Stimulated activated CD8-positive, alpha-beta memory T cell treated with anti-CD3 and anti-CD28 coated beads, Interleukin-4, amount 100 ng/mL, for 1 hour (primary cell): ENCODE results near the gene ABCG1.

Source experiments
- DNase-seq, 2 donors: peaks; one replicate each; pipeline ENCODE4 v3.0.0-alpha.2; 2020; ENCODE audit warnings: low read depth in 2 of 2, low spot score in 1 of 2

Gene ABCG1

DNA sequence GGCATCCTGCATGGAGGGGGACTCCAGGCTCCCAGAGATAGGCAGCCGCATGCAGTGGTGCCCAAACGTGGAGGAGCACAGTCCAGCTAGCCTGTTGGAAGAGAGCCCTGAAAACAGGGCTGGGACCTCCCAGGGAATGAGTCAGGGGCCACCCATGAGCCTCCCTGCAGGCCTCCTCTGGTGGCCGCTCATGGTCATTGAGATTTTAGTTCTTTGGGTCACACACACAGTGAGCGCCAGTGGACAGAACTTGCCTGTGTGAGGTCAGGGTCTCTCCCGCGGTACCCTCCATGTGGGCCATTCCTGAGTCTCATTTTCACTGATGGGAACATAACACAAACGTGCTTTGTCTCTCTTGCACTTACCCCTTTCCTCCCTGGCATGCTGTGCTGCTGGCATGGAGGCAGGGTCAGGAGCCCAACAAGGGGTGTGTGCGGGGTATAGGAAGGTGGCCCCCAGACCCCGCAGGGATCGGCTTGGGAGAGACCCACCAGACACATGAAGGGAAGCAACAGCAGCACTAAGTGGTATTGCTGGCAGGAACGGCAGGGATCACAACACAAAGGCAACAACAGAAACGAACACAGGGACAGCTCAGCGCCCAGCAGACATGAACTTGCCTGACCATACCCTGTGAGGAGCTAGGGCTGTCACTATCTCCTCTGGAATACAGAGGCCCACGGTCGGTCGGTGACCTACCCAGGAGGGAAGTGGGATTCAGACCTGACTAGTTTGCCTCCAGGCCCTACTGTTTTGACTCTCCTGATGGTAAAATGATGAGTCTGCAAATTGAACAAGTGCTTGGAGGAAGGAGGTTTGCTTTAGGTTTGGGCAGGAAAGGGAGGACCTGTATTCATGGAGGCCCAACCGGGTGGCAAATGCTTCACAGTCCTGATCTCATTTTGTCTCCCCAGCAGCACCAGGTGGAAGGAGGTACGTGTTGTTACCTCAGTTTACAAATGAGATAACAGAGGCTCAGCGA lies 31.8 kb downstream of the ABCG1 start:
- DNase-seq: no peak

DNA sequence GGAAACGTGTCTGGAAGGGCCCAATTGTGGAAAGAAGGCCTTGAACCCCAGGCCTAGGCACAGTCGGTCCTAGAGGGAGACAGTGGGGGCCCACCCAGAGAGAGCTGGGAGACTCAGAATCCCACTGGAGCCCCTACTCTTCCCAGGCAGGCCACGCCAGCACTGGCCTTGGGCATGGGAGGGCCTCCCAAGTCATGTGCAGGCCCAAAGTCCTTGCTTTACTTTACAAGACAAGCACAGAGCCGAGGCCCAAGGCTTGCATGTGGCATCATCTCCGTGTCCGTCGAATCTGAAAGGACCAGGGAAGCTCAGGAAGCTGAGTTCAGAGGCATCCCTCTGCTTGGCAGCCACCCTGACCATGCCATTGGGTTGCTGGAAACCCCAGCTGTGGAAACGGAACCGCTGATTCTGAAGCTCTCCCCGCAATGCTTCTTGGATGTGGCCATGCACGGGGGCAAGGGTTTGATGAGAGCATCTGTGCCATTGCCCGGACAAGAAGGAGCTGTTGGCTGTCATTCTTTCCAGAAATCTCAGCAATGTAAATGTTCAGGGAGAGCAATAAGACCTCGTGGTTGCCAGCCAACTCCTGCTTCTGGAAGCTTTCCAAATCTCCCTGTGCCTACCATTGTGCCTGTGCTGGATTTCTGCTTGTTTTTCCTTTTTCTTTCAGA lies 32.8 kb downstream of the ABCG1 start:
- no peak for DNase-seq

DNA sequence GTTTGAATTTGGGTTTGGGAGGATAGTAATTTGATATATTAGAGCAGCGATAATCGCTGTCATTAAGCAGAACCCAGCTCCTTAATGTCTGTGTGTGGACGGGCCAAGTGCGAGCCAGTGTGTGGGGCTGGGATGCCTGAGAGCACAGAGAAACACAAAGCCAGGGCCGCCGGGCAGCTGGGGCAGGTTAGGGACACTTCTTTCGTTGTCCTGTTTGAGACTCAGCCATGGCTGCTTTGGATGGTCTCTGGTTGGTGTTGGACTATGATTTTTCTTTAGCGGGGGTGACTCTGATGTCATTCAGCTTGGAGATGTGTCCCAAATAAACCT lies 33.4 kb downstream of the ABCG1 start:
- no peak for DNase-seq

- no peak for DNase-seq
Observed at GRCh38 chr21:42252778-42253340, 33.9 kb downstream of the ABCG1 start.

DNA sequence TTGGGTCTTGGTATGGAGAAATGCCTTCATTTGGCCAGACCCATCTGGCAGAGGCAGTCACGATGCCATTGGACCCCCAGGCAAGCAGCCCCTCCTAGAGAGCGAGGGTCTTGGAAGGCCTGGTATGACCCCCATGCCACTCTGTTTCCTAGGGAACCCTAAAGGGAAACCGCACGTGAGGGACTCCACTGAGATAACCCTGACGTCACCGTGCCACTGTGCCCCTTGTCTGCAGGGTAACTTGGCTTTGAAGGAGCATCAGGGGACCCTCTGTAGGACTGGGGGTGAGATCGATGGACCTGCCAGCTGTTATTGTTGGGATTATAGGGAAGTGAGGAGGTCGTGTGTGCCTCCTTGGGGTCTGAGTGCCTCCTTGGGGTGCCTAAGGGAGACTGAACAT lies 34.5 kb downstream of the ABCG1 start:
- no peak for DNase-seq

DNA sequence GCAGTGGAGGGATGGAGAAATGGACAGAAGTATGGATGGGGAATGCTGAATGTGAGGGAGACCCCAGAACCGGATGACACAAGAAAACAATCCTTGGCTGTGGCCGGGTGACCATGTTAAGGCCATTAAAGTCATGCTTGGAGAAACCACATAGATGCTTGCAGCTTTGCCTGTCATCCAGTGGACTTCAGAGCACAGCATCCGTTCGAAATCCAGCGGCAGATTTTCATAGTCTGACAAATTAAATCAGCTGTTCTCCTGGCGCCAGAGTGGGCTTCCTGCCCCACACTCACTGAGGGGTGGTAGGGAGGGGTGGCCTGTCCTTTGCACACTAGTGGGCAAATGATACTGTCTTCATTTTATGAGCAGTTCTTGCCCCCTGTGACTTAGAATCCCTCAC lies 35.1 kb downstream of the ABCG1 start:
- no peak for DNase-seq

GRCh38 chr21:42254651-42255601 lies 36.0 kb downstream of the ABCG1 start:
- no peak for DNase-seq

DNA sequence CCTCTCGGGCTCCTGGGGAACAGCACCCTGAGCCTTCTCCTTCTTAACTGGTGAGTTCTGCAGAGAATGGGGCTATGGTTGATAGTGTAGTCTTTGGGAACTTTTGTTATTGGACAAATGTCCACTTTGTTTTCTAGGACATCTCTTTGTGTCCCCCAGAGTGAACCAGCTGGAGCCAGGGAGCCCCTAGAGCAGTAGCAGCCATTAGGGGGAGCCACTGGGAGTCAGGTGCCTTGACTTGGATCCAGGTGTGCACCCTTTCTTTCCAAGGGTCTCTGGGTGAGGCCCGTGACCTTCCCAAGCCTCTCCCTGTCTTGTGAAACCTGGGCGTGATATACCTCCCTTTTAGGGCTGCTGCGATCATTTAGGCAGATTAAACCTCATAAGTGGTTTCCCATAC lies 36.9 kb downstream of the ABCG1 start:
- no peak for DNase-seq

- DNase-seq: no peak
Observed at GRCh38 chr21:42256316-42256715, 37.4 kb downstream of the ABCG1 start.

- DNase-seq: no peak
Observed at GRCh38 chr21:42257091-42257765, 38.3 kb downstream of the ABCG1 start.

- DNase-seq: peak; percentile 63 to 71
Observed at GRCh38 chr21:42258150-42258884, 39.4 kb downstream of the ABCG1 start.

GRCh38 chr21:42258885-42259407 lies 40.0 kb downstream of the ABCG1 start:
- no peak for DNase-seq

DNA sequence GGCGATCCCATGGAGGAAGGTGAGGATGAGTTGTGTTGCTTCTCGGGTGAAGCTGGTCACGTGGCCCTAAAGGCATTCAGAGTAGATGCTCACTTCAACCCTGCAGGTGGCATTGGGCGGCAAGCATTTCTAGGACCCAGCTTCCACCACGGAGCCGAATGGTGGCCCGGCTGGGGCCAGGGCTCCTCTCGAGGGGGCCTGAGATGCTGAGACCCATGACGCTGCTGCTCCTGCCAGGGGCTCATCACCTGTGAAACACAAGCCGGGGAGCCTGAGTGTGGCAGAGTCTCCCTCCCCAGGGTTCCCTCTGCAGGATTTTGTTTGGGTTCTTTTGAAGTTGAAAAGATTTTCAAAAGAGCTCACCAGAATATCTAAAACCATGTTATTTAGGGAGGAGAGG lies 41.2 kb downstream of the ABCG1 start:
- DNase-seq: no peak

- no peak for DNase-seq
Observed at GRCh38 chr21:42261829-42262200, 42.9 kb downstream of the ABCG1 start.

DNA sequence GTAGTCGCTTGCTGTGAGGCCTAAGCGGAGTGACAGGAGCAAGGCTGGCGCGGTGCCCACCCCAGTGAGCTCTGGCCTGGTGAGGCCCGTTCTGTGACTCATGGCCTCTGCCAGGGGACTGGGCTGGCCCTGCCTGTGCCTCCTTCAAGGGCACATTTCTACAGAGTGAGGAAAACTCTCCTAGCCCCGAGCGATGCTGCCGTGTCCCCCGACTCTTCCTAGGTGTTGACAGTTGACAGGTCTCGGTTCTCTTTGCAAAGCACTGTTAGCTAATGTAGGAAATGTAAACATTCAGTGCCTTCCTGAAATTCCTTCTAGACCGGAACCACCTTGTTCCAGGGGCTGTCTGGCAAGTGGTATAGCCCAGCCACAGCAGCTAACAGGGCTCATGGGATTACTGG lies 43.9 kb downstream of the ABCG1 start:
- no peak for DNase-seq

DNA sequence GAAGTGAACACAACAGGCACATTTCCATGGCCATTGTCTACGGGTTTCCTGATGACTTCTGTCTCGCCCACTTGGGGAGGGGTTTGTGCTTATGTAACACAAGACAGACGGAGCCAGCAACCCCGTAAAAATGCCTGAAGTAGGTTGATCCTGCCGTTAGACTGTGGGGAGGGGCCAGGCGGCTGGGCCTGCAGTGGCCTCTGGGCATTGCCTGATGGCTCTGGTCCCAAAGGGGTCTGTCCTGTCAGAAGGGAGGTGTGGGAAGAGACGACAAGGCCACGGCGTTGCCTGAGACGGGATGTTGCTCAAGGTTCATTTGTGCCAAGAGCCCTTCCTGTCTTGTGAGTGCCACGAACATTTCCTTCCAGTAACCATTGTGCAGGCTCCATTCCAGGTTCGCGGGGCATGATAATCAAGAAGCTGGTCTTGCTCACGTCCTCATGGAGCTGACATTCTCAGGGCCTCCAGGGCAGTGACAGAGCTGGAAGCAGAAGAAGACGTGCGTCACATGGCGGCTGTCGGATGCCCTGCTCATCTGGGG lies 44.7 kb downstream of the ABCG1 start:
- DNase-seq: no peak

DNA sequence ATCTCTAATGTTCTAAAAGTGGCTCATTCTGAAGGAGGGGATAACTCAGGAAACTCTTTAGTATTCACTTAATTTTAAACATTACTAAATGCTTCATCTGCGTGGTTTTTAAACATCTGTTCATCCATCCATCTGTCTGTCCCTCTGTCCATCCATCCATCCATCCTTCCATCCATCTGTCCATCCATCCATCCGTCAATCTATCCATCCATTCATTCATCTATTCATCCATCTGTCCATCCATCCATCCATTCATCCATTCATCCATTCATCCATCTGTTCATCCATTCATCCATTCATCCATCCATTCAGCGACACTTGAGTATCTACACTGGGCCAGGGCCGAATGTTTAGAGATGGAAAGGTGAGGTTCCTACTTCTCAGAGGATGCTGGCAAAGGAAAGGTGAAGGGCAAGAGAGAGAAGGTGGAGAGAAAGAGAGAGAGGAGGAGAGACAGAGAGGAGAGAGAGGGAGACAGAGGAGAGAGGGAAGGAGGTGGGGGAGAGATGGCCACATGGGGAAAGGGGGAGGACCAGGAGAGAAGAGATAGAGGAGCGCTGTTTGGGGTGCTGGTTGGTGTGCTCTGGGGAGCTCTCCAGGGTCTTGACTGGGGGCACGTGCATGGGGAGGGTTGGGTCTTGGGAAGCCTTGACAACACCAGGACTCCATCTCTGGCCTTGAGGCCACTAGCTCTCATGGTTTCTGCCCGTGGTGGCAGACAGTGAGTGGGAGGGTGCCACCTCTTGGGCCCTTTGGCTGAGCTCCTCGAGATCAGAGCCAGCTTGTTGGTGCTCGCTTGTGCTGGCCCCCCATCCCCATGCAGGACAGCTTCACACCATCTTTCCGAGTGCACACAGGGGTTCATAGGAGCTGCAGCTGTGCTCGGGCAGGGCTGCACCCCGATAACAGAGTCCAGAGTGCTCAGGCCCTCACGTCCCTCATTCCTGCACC lies 45.6 kb downstream of the ABCG1 start:
- no peak for DNase-seq

- no peak for DNase-seq
Observed at GRCh38 chr21:42265231-42265812, 46.4 kb downstream of the ABCG1 start.
